Measurements from ENCODE around the gene SAMD15.
"Not testable (repeated sequence)": the region's sequence is repeated elsewhere in the genome, so short reads cannot be mapped to it uniquely, and the experiment has no call there.

Gene SAMD15

DNA sequence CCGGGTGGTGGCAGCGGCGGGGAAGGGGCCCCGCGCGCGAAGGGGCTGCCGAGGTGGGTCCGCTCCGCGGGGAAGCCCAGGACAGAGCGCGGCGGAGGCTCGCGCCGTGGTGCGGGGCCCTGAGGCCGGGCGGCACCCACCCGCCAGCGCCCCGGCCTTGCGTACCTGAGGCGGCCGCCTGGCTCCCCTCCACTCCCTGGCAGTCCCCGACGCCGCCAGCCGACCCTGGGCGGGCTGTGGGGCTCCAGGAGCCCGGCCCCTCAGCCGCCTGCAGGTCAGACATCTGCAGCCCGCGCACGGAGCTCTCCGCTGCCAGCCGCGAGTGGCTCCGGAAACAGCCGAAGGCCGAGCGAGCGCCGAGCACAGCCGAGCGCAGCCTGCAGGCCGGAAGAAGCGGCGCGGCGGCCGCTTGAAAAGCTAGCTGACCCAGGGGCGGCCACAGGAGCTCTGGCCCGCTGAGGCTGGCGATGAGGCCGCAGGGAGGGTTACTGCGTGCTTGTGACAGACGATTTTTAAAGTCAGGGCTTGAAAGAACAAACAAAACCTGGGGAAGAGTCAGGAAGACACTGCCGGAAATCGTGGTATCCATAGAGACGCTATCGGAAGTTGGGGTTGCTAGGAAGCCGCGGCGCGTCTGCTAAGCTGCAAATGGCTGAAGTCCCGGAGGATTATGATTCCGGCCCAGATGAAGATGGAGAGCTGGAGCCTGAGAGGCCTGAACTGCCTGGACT, at the start of gene SAMD15, which contains the start of gene TMED8:
Gene SAMD15 (plus strand): TSS at position 609 of the 731 bp plus-strand sequence. CDS start 40 bp downstream, at position 649.
Gene TMED8 (minus strand): TSS at position 324 of the 731 bp plus-strand sequence. CDS start 41 bp downstream, at position 283.
- DNase-seq (ENCODE audit: low read depth in 3 of 3): peak; percentile 58 to 72 (median 70)

GRCh38 chr14:77329872-77330271, 47.3 kb upstream of the SAMD15 start:
- DNase-seq (ENCODE audit: low read depth in 3 of 3): no peak

GRCh38 chr14:77335576-77335975, 41.6 kb upstream of the SAMD15 start:
- no peak for DNase-seq (ENCODE audit: low read depth in 3 of 3)

GRCh38 chr14:77337255-77337654, 39.9 kb upstream of the SAMD15 start:
- not testable (repeated sequence) for DNase-seq (ENCODE audit: low read depth in 3 of 3)

DNA sequence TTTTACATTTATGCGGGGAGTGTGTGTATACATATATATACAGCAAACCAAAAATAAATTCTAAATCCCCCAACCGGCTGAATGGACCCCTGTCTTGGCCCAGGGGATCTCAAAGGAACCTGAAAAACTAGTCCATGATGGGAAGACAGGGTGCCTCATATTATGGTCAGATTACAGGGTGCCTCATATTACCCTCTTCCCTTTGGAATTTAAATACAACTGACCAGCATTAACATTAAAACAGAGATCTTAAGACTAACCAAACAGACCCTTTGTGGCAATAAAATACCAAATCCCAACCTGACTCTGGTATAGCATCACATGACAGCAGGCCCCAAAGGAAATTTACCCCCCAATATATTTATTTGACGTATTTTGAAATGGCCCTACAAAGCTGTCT, 39.3 kb upstream of the SAMD15 start:
- DNase-seq (ENCODE audit: low read depth in 3 of 3): no peak

- no peak for DNase-seq (ENCODE audit: low read depth in 3 of 3)
These were observed 38.9 kb upstream of the SAMD15 start for GRCh38 chr14:77338302-77338701.

DNA sequence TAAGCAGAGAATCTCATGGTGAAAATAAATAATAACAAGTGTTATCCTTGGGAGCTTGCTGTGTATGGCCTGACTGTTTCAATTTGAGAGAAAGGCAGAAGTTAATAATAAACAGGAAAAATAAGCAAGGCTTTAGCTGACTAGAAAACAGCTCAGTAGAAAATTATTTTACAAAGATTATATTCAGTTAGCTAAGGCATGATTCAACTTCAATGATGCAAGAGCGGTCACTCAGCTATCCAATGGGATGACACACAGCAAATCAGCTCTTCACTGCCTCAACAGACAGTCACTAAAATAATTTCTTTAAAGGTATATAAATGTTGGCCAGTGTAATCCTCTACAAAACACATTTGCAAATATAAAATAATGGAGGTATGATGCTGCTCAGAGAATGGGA, 37.8 kb upstream of the SAMD15 start:
- no peak for DNase-seq (ENCODE audit: low read depth in 3 of 3)

DNA sequence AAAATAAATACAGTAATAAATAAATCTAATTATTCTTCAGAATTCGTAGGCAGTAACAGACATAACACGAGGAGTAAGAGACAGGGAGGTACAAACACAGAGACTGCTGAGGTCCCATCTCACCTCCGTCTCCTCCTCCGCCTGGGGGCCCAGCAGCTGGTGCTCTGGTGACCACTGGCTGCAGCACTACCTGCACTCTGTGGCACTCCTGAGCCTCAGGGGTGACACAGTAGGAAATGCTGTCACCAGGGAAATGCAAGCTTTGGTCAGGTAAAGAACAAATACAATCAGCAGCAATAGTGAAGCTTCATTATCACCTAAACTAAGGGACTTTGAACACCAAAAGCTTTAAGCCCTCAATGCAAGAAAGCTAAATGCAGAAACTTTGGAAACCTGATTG, 36.8 kb upstream of the SAMD15 start:
- DNase-seq (ENCODE audit: low read depth in 3 of 3): no peak

- no peak for DNase-seq (ENCODE audit: low read depth in 3 of 3)
These were observed 34.3 kb upstream of the SAMD15 start for GRCh38 chr14:77342726-77343397.

DNA sequence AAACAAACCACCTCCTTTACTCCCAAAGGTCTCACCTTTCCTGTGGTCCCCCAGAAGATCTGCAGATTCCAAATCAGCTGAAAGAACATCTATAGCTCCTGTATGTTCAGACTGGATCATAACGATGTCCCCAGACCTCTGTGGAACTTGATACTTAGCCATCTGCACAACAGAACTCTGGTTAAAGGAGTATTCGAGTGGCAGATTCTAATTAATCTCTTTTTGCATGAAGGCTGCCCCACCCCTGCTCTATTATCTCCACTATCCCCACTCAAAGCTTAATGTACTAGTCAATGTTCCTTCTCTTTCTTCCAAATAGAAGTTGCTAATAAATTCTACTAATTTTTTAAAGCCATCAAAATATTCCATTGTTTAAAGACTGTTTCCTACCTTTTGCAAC, 33.5 kb upstream of the SAMD15 start:
- DNase-seq (ENCODE audit: low read depth in 3 of 3): no peak

- no peak for DNase-seq (ENCODE audit: low read depth in 3 of 3)
These were observed 32.7 kb upstream of the SAMD15 start for GRCh38 chr14:77344377-77344996.

GRCh38 chr14:77346495-77346894, 30.7 kb upstream of the SAMD15 start:
- DNase-seq (ENCODE audit: low read depth in 3 of 3): no peak

DNA sequence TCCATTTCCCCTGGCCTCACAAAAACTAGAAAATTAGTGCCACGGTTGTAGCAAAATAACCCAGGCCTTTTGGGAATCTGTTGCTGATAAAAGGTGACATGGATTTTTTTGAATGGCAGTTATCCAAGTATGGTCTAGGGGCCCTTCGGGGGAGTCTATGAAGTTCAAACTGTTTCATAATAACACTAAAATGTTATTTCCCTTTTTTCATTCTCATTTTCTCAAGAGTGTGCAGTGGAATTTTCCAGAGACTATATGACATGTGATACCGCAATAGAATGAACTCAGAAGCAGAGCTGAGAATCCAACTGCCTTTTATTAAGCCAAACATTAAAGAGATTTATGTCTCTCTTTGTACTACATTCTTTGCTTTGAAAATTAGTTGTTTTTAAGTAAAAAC, 29.4 kb upstream of the SAMD15 start:
- no peak for DNase-seq (ENCODE audit: low read depth in 3 of 3)

DNA sequence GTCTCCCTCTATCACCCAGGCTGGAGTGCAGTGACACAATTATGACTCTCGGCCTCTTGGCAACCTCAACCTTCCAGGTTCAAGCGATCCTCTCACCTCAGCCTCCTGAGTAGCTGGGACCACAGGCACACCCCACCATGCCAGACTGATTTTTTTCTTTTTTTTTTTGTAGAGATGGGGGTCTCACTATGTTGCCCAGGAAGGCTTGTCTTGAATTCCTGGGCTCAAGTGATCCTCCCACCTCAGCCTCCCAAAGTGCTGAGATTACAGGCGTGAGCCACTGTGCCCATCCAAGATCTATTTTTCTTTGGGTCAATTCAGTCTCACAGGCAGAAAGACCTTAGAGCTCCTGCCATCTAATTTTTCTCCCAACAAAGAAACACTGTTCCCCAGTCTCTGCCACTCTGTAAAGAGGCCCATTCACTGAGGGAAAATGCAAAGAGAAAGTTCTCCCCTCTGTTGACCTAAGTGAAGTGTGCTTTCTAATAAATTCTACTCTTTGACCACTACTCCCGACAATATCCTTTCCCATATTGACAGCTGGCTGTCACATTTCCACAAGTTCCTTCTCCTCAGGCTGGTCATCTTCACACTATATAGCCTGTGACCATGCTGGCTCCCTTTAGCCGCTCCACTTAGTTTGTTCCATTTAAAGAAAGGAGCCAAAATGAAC, 23.6 kb upstream of the SAMD15 start:
- no peak for DNase-seq (ENCODE audit: low read depth in 3 of 3)

GRCh38 chr14:77355811-77356210, 21.4 kb upstream of the SAMD15 start:
- DNase-seq (ENCODE audit: low read depth in 3 of 3): no peak

- no peak for DNase-seq (ENCODE audit: low read depth in 3 of 3)
These were observed 20.3 kb upstream of the SAMD15 start for GRCh38 chr14:77356899-77357298.

- DNase-seq (ENCODE audit: low read depth in 3 of 3): no peak
These were observed 17.6 kb upstream of the SAMD15 start for GRCh38 chr14:77359626-77360025.

GRCh38 chr14:77364146-77364545, 13.0 kb upstream of the SAMD15 start:
- DNase-seq (ENCODE audit: low read depth in 3 of 3): no peak

DNA sequence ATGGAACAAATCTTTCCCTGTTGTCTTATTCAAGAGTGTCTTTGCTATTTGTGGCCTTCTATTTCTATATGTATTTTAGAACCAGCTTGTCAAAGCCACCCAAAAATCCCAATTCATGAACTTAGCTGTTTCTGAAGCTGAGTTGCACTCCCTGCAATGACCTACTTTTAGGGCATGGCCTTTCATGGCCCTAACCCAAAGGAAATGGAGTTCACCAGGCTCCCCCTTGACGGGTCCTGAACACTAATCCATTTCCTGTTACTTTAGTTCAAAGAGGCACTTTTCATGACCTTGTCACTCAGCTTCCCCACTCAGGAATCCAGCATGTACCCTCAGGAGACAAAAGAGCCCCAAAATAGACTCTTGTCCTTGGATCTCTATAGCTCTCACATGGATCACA, 7.9 kb upstream of the SAMD15 start:
- no peak for DNase-seq (ENCODE audit: low read depth in 3 of 3)

- DNase-seq (ENCODE audit: low read depth in 3 of 3): no peak
These were observed 4.8 kb upstream of the SAMD15 start for GRCh38 chr14:77372304-77372841.

- no peak for DNase-seq (ENCODE audit: low read depth in 3 of 3)
These were observed 1.8 kb upstream of the SAMD15 start for GRCh38 chr14:77375164-77375950.

Data from stimulated activated CD4-positive, alpha-beta T cell treated with anti-CD3 and anti-CD28 coated beads, TNF-alpha, amount 100 ng/mL, for 4 hours (primary cell).